NCI-H187 treated with DMSO at 0.1 percent for 48 hours (cell line): ENCODE results near the gene UST.
"Not testable (repeated sequence)": the region's sequence is repeated elsewhere in the genome, so short reads cannot be mapped to it uniquely, and the experiment has no call there.

Experiments
- DNase-seq: peaks from one replicate; lab custom pipeline; 2025; lab: John Stamatoyannopoulos, UW

Gene UST

DNA sequence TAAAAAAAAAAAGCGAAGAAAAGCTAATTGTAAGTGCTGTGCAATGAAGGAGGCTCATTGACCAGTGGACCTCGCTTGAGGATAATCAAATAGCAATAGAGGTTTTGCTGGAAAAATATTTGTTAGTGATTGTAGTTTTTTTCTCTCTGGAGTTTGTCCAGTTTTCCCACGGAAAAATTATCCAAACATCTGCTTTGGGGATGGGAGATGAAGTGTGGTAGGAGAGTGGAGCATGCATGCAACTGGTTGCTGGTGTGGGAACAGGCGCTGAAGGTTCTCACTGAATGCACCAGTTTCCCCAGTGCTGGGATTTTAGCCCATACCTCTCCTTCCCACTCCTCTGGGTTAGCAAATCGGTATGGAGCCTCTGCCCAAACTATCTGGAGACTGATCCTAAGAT, 288.9 kb downstream of the UST start:
- DNase-seq: no peak

DNA sequence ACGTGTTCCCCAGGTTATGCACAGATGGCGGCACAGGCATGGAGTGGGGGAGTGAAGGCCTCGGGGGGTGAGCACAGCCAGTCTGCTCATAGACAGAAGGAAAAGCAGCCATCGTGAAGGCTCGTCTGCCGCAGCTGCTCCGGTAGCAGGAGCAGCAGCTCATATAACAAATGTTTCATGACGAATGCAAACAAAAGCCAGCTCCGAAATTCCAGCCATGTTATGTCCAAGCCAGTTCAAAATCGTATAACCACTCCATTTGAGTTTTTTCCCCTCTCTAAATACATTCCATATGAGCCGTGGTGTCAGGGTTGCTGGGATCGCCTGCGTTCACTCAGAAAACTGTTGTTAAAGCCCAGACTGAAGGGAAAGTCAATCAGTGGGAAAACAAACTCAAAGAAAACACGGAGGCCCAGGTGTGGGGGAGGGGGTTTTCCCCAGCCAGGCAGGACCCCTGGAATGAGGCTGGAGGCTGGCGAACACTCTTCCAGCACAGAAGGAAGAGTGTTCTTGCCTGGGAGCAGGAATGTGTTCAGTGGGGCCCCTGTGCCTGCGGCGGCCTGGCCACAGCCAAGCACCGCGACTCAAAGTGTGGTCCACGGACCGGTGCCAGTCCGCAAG, 290.3 kb downstream of the UST start:
- no peak for DNase-seq

DNA sequence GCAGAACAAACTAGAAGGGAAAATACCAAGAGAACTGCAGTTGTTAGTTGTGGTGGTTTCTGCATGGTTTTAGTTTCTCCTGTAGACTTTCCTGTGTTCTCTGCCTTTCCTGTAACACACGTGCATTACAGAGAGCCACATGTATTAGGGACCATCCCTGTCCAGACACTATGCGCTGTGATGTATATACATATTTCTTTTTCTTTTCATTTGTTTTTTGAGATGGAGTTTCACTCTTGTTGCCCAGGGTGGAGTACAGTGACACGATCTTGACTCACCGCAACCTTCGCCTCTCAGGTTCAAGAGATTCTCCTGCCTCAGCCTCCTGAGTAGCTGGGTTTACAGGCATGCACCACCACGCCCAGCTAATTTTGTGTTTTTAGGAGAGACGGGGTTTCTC, 292.2 kb downstream of the UST start:
- not testable (repeated sequence) for DNase-seq

DNA sequence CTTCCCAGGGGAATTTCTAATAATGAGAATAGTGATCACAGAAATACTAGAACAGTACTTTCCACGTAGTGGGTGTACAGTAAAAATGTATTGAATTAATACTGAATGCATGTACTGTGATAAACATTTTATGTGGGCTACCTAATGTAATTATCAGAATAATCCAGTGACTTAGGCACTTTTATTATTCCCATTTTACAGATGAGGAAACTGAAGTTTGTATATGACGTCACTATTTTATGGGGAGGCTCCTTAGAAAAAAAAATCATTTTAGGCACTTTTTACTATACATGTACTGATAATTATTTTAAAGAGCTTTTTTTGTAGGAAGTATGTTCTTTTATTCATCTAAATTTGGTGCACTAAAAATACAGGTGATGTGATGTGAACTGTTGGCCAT, 295.1 kb downstream of the UST start:
- no peak for DNase-seq

DNA sequence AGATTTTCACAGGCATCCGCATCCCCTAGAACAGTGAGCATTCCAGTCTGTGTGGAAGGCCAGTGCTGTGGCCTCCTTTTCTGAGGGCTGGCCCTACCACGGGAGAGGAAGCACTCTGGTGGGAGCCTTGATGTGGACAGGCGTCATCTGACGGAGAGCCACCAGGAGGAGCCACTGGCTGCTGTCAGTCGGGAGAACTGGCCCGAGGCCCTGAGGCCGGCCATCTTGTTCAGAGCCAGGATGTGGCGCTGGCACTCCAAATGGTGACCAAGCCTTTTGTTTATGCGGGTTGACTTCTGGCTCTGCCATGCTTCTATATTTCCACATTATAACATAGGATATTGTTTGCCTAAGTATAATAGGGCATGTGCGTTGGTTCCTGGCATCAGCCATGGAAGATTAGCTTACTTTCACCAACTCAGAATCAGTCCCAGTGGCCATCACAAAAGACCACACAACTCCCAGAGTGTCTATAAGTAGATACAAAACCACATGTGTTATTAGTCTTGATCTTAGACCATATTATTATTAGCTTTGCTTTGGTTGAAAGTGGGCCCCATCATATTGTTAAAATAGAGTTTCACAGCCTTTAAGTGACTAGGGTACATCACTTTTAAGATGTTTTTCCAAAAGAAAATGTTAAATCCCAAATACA, 296.8 kb downstream of the UST start:
- no peak for DNase-seq

DNA sequence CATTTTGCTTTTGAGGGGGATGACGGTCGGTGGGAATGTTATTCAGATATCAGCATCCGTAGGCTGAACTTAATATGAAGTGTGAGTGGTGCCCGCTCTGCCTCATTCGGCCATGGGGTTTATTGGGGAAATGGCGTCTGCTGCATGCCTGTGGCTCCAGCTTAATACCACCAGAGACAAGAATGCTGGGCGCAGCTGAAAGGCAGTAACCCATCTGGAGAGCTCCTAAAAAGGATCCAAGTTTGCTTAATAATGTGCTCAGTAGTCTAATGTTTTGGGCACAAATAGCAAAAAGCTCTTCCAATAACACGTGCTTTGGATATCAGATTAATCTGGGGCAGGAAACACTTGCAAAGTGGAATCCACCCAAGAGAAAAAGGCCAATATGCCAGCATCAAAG, 297.7 kb downstream of the UST start:
- no peak for DNase-seq

DNA sequence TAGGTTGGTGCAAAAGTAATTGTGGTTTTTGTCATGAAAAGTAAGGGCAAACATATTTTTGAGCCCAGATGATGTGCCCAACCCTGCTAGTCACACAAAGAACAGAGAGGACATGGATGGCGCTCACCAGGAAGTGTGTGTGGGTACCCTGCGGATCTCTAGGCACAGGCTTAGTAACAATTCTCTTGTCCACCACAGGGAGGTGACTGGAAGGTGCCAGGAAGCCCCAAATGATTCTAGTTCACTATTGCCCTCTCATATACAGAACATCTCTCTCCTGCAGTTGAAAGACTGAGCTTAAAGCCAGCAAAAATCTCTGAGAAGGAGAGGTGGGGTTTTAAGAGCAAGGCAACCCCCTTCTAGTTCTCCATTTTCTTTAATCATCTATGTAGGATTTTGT, 298.6 kb downstream of the UST start:
- no peak for DNase-seq

DNA sequence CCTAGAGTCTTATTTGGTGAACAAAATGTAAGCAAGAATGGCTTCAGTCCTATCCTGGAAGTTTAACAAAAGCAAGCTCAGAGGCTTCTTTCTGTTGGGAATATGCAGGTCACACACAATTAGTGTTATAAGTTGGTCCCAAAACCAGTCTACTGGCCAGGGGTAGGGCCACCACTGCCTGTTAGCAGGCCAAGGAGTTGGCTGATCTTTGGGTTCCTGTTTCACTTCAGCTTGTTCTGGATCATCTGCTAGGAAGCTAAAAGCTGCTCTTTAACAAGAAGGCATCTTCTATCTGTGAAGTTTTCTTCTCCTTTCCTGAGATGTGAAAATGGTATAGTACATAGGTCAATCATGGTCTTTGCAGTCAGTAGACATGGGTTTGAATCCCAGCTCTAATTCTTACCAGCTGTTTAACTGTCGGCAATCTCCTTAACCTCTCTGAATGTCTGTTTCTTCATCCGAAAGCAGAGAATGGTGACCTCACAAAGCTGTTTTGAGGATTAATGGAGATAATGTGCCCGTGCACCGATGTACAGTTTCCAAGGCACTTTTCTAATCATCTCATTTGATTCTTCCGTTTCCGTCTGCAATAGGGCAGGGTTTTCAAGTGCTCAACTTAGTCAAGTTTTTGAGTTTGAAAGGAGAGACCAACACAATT, 299.5 kb downstream of the UST start:
- DNase-seq: no peak

DNA sequence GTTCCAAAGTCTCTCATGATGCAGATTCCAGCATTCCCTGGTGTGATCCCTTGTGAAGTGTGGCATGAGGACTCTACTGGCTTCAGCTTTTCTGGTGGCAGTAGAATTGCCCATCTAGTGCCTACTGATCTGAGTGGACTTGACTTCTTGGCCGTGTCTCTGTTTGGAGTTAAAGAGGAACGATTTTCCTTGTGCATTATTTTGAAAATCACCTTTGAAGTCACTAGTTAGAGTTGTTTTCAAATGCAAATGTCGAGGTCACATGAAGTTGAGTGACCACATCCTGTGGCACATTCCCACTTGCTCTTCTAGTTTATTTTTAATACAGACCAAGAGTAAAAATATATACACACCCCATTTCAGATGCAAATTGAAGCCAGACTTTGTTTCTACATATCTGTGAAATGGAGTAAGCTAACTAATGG, 300.0 kb downstream of the UST start:
- no peak for DNase-seq

DNA sequence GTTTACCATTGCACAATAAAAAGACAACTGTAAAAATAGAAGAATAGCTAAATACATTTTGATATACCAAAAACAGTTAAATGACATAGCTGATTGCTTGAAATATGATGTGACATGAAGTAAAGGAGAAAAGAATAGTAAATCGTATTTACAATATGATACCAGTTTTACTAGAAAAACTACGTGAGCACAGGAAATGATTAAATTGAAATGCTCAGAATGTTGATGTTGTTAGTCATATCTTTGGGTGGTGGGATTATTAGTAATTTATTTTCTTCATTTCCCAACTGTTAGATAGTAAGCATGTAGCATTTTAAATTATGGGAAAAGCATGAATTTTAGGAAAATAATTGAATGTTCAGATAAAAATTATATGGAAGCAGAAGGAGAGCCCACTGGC, 302.4 kb downstream of the UST start:
- no peak for DNase-seq

DNA sequence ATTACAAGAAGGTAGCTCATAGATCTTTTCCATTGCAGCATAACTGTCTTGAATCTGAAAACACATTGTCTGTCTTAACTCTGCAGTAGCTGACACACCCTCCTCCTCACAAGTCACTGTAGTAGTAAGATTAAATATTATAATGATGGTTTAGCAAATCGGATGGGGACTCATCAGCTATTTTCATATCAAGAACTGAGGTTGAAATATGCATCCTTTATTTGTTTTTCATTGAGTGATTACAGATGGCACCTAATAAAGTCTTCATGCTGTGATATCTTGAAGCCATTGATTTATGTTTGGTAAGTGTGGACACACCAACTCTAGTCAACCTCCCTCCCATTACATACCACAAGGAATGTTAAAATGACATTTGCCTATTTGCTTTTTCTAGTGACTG, 303.3 kb downstream of the UST start:
- no peak for DNase-seq

DNA sequence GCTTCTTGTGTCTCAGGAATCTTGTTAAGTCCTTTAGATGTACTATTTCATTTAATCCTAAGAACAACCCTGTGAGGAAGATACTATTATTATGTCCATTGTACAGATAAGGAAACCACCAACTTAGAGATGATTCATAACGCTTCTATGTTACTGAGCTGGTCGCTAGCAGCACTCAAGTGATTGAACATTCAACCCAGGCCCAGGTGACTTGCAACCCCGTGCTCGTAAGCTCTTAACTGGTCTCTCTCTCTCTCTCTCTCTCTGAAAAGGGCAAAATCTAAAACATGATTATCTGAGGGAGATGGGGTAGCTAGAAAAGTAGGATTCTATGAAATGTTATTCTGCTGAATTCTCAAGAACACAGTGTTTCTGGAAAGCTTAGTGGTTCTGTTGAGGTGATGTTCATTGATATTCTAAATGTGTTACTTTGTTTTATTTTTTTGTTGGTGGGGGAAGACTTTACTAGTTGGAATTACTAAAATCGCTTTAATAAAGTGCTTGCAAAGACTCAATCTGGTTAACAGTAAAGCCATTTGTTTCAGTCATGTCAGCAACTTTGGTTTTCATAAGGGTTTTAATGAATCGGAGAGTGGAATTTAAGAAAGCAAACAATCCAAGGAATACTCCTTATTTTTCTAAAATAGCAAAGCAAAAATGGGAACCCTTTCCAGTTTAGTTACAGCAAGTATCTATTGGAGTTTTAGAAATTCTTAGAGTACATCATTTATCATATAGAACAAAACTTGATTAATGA, 305.7 kb downstream of the UST start:
- no peak for DNase-seq

DNA sequence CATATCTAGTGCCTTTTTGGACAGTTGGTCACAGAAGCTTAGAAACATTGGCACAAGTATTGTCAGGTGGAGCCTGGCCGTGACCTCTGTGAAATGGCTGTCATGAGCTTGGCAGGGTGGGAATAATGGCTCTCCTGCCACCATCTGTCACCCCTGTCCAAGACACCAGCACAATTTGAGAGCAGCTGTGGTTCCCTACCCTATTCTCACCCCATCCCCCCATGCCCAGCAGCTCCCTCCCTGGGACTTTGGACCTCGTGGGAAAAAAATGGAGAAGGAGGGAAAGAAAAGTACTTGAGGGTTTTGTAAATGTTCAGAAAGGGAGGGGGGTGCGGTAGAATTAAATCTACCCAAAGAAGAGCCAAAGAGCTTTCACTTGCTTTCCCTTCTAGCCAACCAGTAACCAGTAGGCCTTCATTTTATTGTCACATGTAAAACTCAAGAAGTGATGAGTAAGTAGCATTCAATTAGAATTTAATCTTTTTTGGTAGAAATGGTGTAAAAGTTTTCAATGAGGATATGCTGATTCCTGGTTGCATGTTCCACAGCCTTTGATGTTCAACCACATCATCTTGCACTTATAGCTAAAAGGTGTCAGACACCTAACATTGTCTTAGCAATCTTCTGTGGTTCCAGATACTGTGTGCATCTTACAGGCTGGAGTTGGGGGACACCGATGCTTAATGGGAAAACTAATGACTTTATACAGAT, 307.2 kb downstream of the UST start:
- DNase-seq: no peak

DNA sequence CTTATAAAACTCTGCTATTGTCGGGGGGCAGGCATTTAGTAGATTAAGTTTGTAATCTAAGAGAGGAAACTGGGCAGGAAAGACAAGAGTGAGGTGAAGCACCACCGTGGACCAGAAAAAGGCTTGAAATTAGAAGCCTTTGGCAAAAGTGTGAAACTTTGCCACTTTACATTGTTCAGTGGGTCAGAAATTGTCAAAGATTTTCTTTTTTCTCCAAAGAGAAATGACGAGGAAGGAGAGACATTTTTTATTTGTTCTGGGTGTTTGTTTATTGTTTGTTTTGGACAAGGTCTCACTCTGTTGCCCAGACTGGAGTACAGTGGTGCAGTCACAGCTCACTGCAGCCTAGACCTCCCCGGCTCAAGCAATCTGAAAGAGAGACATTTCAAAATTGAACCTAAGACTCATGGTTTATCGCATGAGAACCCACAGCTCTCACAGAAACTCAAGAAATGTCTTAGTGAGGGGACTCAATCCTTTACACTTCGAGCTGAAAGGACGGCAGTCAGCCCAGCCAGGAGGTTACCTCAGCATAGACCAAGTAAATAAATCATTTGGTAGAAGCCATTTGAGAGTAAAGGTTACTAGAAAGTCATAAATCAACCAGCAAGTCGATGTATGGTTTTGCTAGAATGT, 307.8 kb downstream of the UST start:
- no peak for DNase-seq

DNA sequence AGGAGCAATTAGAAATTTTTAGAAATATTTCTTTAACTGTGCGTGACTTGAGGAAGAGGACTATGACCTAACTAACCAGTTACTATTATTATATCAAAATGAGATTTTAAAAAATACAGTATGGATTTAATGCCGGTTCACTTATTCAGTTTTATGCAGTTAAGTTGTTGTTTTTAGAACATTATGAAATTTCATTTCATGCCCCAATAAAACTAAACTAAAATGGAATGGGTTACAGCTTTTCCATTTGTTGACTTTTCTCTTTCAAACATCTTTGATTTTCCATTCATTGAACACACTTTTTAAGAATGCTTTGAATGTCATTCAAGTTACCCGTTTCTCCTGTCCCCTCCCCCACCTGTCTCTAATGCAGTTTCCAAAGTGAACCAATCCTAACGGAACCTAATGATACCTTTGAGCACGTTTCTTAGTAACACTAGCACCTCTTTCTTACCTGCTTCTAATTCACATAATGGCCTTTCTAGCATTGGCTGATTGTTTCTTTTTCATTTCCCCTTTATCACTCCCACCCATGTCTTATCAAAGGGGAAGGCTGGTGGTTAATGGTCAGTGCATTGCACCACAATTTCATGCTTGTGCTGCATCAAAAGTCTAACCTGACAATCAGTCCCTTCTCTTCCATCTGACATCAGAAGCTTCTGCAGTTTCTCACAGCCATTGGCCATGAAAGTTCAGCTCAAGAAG, 308.5 kb downstream of the UST start:
- DNase-seq: no peak

DNA sequence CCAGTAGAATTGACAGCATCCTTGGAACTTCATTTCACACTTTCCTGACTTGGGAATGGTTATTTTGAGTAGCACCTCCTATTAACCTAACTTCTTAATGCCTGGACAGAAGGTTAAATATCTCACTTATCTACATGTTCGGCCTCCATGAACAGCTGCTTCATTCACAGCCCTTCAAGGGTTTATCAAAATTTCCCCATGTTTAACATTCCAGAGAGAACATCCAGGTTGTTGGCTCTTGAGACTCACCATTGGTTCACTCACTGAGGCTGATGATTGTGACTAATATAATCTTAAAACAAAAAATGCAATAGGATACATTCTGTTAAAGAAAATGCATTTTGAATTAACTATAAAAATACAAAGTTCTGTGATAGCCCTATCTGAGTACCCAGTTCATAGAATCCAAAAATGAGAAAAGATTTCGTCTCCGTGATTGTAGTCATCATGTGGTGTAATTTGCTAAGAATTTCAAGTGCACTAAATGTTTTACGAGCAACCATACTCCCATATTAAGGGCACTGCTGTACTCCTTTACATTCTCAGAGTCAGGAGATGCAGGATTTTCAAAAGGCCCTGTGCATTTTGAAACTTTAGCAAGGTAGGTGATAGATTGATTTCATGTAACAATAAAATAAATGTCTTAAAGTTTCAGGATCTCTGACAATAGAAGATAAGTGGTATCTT, 310.1 kb downstream of the UST start:
- DNase-seq: no peak

DNA sequence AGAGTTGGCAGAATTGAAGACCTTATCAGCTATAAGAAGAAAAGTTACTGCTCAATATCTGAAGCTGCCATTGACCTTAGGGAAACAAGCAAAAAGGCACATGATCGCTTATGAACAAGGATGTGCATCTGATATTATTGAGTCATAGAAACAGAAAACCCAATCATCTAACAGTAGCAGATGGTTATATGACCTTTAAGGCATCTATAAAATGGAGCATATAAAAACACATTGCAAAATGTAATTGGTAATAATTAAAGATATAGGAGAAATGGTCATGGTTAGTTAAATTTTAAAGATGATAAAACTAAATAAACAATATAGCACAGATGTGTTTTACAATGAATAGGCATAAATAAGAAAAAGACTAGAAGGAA, 310.6 kb downstream of the UST start:
- DNase-seq: no peak

DNA sequence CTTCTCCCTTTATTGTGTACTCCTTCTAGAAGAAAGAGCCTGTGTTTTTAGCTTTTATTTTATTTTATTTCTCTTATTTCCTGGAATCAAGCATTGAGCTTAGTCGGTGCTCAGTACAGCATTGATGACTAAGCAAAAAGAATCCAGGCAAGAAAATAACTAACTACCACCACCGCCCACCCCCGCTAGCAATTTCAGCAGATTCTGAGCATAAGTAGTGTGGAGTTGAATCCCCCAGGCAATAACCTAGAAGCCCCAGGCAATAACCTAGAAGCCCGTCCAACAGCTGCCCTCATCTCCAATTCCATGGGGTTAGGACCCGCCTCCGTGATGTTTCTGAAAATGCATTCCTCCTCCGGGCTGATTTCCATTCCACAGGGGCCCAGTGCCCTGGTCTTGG, 312.7 kb downstream of the UST start:
- no peak for DNase-seq

DNA sequence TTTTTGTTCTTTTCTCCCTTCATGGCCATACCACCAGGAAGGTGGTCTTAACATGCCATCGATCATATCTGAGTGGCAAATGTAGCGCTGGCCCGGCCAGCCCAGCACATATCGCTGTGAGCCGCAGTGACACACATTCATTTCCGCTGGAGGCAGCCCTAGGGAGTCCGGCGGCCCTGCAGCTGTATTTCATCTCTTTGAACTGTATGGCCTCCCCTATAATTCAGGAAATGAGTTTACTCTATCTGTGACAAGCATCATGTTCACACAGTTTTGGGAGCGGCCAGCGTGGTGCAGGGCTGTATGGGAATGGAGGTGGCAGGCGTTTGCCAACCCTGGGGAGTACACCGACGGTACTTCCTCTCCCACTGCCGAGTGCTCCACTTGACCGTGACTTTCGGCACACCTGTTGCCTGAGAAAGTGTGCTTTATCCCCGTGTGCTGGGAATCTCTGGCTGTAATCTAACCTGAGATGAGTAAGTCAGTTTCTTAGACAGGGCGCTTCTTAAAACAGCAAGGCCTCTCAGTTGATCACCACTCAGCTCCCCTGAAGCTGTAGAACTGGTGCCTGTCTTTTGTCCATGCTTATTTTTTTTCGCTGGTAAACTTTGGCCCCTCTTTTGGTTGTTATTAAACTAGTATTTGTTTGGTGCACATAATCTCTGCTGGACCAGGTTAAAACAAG, 313.6 kb downstream of the UST start:
- DNase-seq: no peak
